Measurements from ENCODE around the gene LDLRAD3. TPM values are rescaled to one million over a fixed set of nuclear protein-coding genes. Genes with fewer than 3 reads are reported as not detected.
A peak's percentile ranks its signal among the peaks of the same experiment; 100 is the strongest.

LDLRAD3 gene
- total RNA-seq, 1 experiment from 2014 or later: 12.1 TPM

DNA sequence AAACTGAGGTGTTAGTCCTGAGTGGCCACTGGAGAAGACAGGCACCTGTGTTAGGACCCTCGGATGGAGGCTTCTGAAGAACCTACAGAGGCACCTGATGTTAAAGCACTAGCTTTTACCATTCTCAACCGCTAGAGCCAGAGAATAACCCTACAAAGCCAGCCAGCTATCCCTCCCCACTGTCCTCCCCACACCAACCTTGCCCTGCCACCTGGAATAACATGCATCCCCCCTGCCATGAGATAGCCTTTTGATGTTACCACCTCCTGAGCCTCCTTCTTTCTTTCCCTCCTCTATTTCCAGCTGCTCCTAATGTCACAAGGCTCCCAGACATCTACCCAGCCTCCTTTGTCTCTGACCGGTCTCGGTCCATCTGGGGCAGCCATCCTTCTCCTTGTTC, 317.2 kb downstream of the LDLRAD3 start:
- no peak overlapping the region for H4K5ac ChIP-seq (ENCODE audit: insufficient read length, low read depth, low read length)
- no peaks in the 10 kb centered on the region for H3K23me2 ChIP-seq (ENCODE audit: insufficient read length, low read depth, low read length, poor library complexity, severe bottlenecking)
- H3K79me2 ChIP-seq (ENCODE audit: insufficient read depth, low read length): 0 out of 2 replicates have a peak, but pooled peaks cover 2% of the 10 kb centered on the region
- no peaks in the 10 kb centered on the region for H3K79me1 ChIP-seq (ENCODE audit: insufficient read depth, low read depth, low read length, poor library complexity, severe bottlenecking)
- no peak overlapping the region for H3K4me2 ChIP-seq (ENCODE audit: insufficient read depth, insufficient read length, low read length)
- no peak overlapping the region for H3K18ac ChIP-seq (ENCODE audit: insufficient read length, low read depth, low read length)
- H2BK20ac ChIP-seq (ENCODE audit: low read depth, low read length, poor library complexity, severe bottlenecking): no peak overlapping the region
- no peak overlapping the region for H2BK120ac ChIP-seq (ENCODE audit: low read depth, low read length, poor library complexity, severe bottlenecking)
- no peak overlapping the region for H3T11ph ChIP-seq (ENCODE audit: low read length)
- Mint-ChIP-seq H3K27me3 (ENCODE audit: low read depth) (peaks cover 40% of the 10 kb centered on the region), H3K36me3 (ENCODE audit: insufficient read depth in 1 of 3, low read depth in 3 of 3) (no peaks in the 10 kb centered on the region; a peak in 1 of 7 replicates), H3K4me3 (no peak overlapping the region), H3K4me1 (peaks cover 15 to 21% of the 10 kb centered on the region in 2 experiments), H3K27ac (no peak overlapping the region), H3K9me3 (no peaks in the 10 kb centered on the region)
- no peak overlapping the region for H4K91ac ChIP-seq (ENCODE audit: insufficient read length, low read depth, low read length)
- H2BK15ac ChIP-seq (ENCODE audit: low read depth, low read length): no peak overlapping the region
- H3K9ac ChIP-seq (ENCODE audit: extremely low read depth, insufficient read length, low read length): no peak overlapping the region
- no peak overlapping the region for H4K8ac ChIP-seq (replicated peaks; ENCODE audit: insufficient read length, low read depth, low read length)
- H3K4ac ChIP-seq (ENCODE audit: low read depth, low read length): no peak overlapping the region
- no peak overlapping the region for H2BK5ac ChIP-seq (ENCODE audit: insufficient read length, low read length)
- WGBS (ENCODE audit: extremely low coverage, insufficient read length, low lambda C conversion rate): no CpG with 5 or more reads among the region's 4 CpGs
- no peaks in the 10 kb centered on the region for H3K4me1 ChIP-seq (ENCODE audit: insufficient read depth, low read length)
- H3K27me3 ChIP-seq (ENCODE audit: insufficient read depth, low read length): no peaks in the 10 kb centered on the region; the same call in 1 of the 2 replicates
- H2AK5ac ChIP-seq (ENCODE audit: insufficient read length, low read length): no peak overlapping the region
- no peak overlapping the region for H3K56ac ChIP-seq (ENCODE audit: insufficient read length, low read depth, low read length)
- H2BK12ac ChIP-seq (ENCODE audit: insufficient read length, low read depth, low read length): no peak overlapping the region
- TF ChIP-seq CTCF (conservative IDR thresholded peaks at IDR 0.05): 0 out of 3 replicates have a peak, but pooled peaks have one; percentile 13
- no peak for DNase-seq
- no peak overlapping the region for H3K27ac ChIP-seq (ENCODE audit: insufficient read length, low read depth, low read length)
- H3K23ac ChIP-seq (ENCODE audit: insufficient read length, low read depth, low read length): no peak overlapping the region
- H4K20me1 ChIP-seq (ENCODE audit: control insufficient read depth, insufficient read depth, insufficient read length): no peaks in the 10 kb centered on the region
- peaks cover 4% of the 10 kb centered on the region for H3K9me3 ChIP-seq (ENCODE audit: control insufficient read depth, low read depth, low read length)
- H3K14ac ChIP-seq (ENCODE audit: insufficient read depth, low read length): no peak overlapping the region
- no peak overlapping the region for H2AFZ ChIP-seq (ENCODE audit: low read length)
